NCI-H82 treated with DMSO at 0.1 percent for 48 hours (cell line): ENCODE measurements around the gene ZNF750.

Experiments
- DNase-seq: peaks from one replicate; lab custom pipeline; 2025; ENCODE audit not compliant: unreplicated experiment; lab: John Stamatoyannopoulos, UW

Gene ZNF750

GRCh38 chr17:82859431-82860403 is 19.9 kb upstream of the ZNF750 start:
- DNase-seq, result no peak

GRCh38 chr17:82858376-82859126 is 18.7 kb upstream of the ZNF750 start:
- DNase-seq, result no peak

- DNase-seq, result no peak
Measured at GRCh38 chr17:82856361-82856760, 16.5 kb upstream of the ZNF750 start.

- DNase-seq, result no peak
Measured at GRCh38 chr17:82854226-82854625, 14.4 kb upstream of the ZNF750 start.

GRCh38 chr17:82851381-82851780 is 11.6 kb upstream of the ZNF750 start:
- no peak for DNase-seq

GRCh38 chr17:82849076-82849945 is 9.5 kb upstream of the ZNF750 start:
- DNase-seq, result no peak

- no peak for DNase-seq
Measured at GRCh38 chr17:82848022-82848592, 8.3 kb upstream of the ZNF750 start.

GRCh38 chr17:82846061-82846691 is 6.4 kb upstream of the ZNF750 start:
- DNase-seq, result no peak

- DNase-seq, result no peak
Measured at GRCh38 chr17:82845163-82845807, 5.5 kb upstream of the ZNF750 start.

GRCh38 chr17:82844796-82845162 is 5.0 kb upstream of the ZNF750 start:
- DNase-seq, result no peak

GRCh38 chr17:82843904-82844680 is 4.3 kb upstream of the ZNF750 start:
- DNase-seq, result no peak

GRCh38 chr17:82841921-82842596 is 2.2 kb upstream of the ZNF750 start:
- no peak for DNase-seq

GRCh38 chr17:82840431-82840831 is 609 bp upstream of the ZNF750 start:
- no peak for DNase-seq

- DNase-seq, result no peak
Measured at GRCh38 chr17:82838386-82839063, 1.3 kb downstream of the ZNF750 start.

- DNase-seq, result no peak
Measured at GRCh38 chr17:82837586-82838320, 2.1 kb downstream of the ZNF750 start.

GRCh38 chr17:82836823-82837357 is 2.9 kb downstream of the ZNF750 start:
- DNase-seq, result no peak
